C4-2B (cell line): ENCODE data around the gene COL23A1.

Experiments
- CTCF ChIP-seq: fragments of 450-650 bp; conservative IDR thresholded peaks from 2 replicates; pipeline ENCODE4 v1.5.1; 2017; ENCODE audit warnings: mild to moderate bottlenecking
- ZFX ChIP-seq: fragments of 450-650 bp; IDR thresholded peaks from 2 replicates; pipeline ENCODE4 v1.6.1; 2017

DNA sequence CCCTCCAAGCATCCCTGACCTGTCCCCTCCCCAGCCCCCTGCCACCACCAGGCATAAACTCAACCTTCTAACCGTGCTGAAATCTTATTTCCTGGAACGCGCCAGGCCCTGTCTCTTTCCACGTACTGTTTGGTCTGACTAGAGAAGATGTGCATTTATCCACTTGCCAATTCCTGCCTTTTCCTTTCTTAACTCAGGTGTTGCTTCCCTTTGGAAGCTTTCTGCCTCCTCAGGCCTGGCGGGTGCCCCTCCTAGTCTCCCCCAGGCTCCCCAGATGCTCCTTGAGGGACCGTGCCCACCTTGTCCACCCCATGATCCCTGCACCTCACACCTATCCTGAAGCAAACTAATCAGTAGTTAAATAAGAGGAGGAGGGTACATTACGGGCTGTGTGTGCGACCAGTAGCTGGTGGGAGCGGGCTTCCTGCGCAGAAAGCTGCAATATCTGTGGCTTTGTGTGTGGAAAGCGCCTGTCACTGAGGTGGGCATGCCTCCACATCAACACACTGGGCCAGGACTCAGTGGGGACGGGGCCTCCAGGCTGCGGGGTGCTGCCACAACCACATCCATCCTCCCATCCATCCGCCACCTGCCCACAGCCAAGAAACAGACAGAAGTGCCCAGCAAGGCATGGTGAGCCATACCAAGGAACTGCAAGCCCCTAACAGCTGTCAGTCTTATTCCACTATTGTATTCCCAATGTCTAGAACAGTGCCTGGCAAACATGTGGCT lies 73.5 kb downstream of the COL23A1 start:
- TF ChIP-seq CTCF (no peak), ZFX (no peak)
